Measurements from ENCODE around the gene ADGRL3. TPM values are rescaled to one million over a fixed set of nuclear protein-coding genes. Genes with fewer than 3 reads are reported as not detected.

The ADGRL3 gene
- polyA plus RNA-seq, 1 experiment = 0.35 TPM

GRCh38 chr4:61442936-61443335 is 242.8 kb downstream of the ADGRL3 start:
- DNase-seq (ENCODE audit: low read depth, low spot score) = no peak

DNA sequence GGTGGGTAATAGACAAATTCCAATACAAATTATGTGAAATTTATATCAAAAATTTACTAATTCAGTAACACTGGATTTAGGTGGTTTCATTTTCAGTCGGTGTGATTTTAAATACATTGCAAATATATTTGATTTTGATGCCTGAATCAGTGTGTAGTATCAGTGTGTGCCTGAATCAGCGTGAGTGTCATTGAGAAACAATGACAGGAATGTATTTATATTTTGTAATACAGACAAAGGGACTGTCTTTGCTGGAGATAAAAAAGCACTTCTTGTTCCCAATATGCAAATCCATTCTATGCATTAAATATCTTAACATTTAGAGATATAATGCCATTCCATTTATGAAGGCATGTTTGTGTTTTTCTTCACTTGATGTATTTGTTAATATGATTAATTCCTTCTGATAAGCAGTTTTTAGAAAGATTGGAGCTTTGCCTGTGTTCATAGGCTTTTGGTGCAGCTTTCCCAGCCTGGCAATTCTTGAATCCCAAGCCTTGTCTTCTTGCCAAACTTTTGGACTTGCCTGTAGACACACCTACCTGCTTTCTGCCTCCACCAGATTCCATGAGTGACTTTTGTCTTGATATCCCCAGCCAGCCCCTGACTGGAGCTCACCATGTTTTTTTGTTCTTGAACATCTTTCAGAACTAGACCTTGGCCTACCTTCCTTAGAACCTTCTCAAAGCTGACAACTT is 243.8 kb downstream of the ADGRL3 start:
- H3K27me3 ChIP-seq (ENCODE audit: control insufficient read depth, insufficient read depth, low read length) = no peaks in the 10 kb centered on the region
- no peak for DNase-seq (ENCODE audit: low read depth, low spot score)
- ChIA-PET POLR2A (no interaction called here), CTCF (no interaction called here)
- no peak for TF ChIP-seq CTCF (IDR thresholded peaks at IDR 0.05; ENCODE audit: low read depth, low read length)
- no peak overlapping the region for H3K4me3 ChIP-seq (ENCODE audit: low read depth, low read length)
- H3K27ac ChIP-seq (ENCODE audit: low read depth, low read length) = no peak overlapping the region
- no peaks in the 10 kb centered on the region for H3K9me3 ChIP-seq (ENCODE audit: control insufficient read depth, insufficient read depth, low read length)

More at GRCh38 chr4:61442936-61443335, 242.8 kb downstream of the ADGRL3 start:
- CTCF ChIA-PET = no interaction called here
- H3K27me3 ChIP-seq (ENCODE audit: control insufficient read depth, insufficient read depth, low read length) = no peaks in the 10 kb centered on the region
- no peaks in the 10 kb centered on the region for H3K9me3 ChIP-seq (ENCODE audit: control insufficient read depth, insufficient read depth, low read length)
- H3K4me3 ChIP-seq (ENCODE audit: low read depth, low read length) = no peak overlapping the region
- no peak for TF ChIP-seq CTCF (IDR thresholded peaks at IDR 0.05; ENCODE audit: low read depth, low read length)
- H3K27ac ChIP-seq (ENCODE audit: low read depth, low read length) = no peak overlapping the region
- POLR2A ChIA-PET = no interaction called here

- DNase-seq (ENCODE audit: low read depth, low spot score) = no peak
- H3K27me3 ChIP-seq (ENCODE audit: control insufficient read depth, insufficient read depth, low read length) = no peaks in the 10 kb centered on the region
- ChIA-PET CTCF (no interaction called here), POLR2A (no interaction called here)
- H3K27ac ChIP-seq (ENCODE audit: low read depth, low read length) = no peak overlapping the region
- no peak overlapping the region for H3K4me3 ChIP-seq (ENCODE audit: low read depth, low read length)
- TF ChIP-seq CTCF (IDR thresholded peaks at IDR 0.05; ENCODE audit: low read depth, low read length) = no peak
- no peaks in the 10 kb centered on the region for H3K9me3 ChIP-seq (ENCODE audit: control insufficient read depth, insufficient read depth, low read length)
Observed at GRCh38 chr4:61445374-61446063, 245.4 kb downstream of the ADGRL3 start.

- Histone ChIP-seq H3K27me3 (ENCODE audit: control insufficient read depth, insufficient read depth, low read length) (no peaks in the 10 kb centered on the region), H3K9me3 (ENCODE audit: control insufficient read depth, insufficient read depth, low read length) (no peaks in the 10 kb centered on the region), H3K4me3 (ENCODE audit: low read depth, low read length) (no peak overlapping the region), H3K27ac (ENCODE audit: low read depth, low read length) (no peak overlapping the region)
- no peak for TF ChIP-seq CTCF (IDR thresholded peaks at IDR 0.05; ENCODE audit: low read depth, low read length)
- no peak for DNase-seq (ENCODE audit: low read depth, low spot score)
- POLR2A ChIA-PET = no interaction called here
- CTCF ChIA-PET = no interaction called here
Observed at GRCh38 chr4:61446941-61447340, 246.8 kb downstream of the ADGRL3 start.

- ChIA-PET POLR2A (no interaction called here), CTCF (no interaction called here)
- DNase-seq (ENCODE audit: low read depth, low spot score) = no peak
- H3K27ac ChIP-seq (ENCODE audit: low read depth, low read length) = no peak overlapping the region
- H3K4me3 ChIP-seq (ENCODE audit: low read depth, low read length) = no peak overlapping the region
- no peaks in the 10 kb centered on the region for H3K27me3 ChIP-seq (ENCODE audit: control insufficient read depth, insufficient read depth, low read length)
- no peaks in the 10 kb centered on the region for H3K9me3 ChIP-seq (ENCODE audit: control insufficient read depth, insufficient read depth, low read length)
- TF ChIP-seq CTCF (IDR thresholded peaks at IDR 0.05; ENCODE audit: low read depth, low read length) = no peak
Observed at GRCh38 chr4:61447918-61448317, 247.8 kb downstream of the ADGRL3 start.
